Parathyroid adenoma (tissue), 2 donors: Measurements from ENCODE around the gene PA2G4.
A peak's percentile ranks its signal among the peaks of the same experiment; 100 is the strongest.

Experiments
- H2AFZ ChIP-seq: fragments of 300-600 bp; sonication (generic); one replicate; pipeline ENCODE4 v1.7.0; 2017; ENCODE audit warnings: antibody characterized with exemption, mild to moderate bottlenecking
- H3K27ac ChIP-seq: fragments of 300-600 bp; sonication (generic); one replicate; pipeline ENCODE4 v1.7.0; 2017
- H3K27me3 ChIP-seq: fragments of 300-600 bp; sonication (generic); one replicate; pipeline ENCODE4 v1.7.0; 2017; ENCODE audit warnings: low read length; ENCODE audit not compliant: control insufficient read depth, insufficient read depth
- H3K36me3 ChIP-seq: fragments of 300-600 bp; sonication (generic); one replicate; pipeline ENCODE4 v1.7.0; 2017; ENCODE audit warnings: low read length; ENCODE audit not compliant: control insufficient read depth, insufficient read depth
- H3K4me1 ChIP-seq: fragments of 300-600 bp; sonication (generic); one replicate; pipeline ENCODE4 v1.7.0; 2017; ENCODE audit warnings: control low read depth
- H3K4me2 ChIP-seq: fragments of 300-600 bp; sonication (generic); one replicate; pipeline ENCODE4 v1.7.0; 2017; ENCODE audit warnings: low read length
- H3K4me3 ChIP-seq: fragments of 300-600 bp; sonication (generic); one replicate; pipeline ENCODE4 v1.7.0; 2017; ENCODE audit warnings: low read depth, low read length
- H3K79me2 ChIP-seq: fragments of 300-600 bp; sonication (generic); one replicate; pipeline ENCODE4 v1.7.0; 2017; ENCODE audit warnings: control low read depth
- H3K9ac ChIP-seq: fragments of 300-600 bp; sonication (generic); one replicate; pipeline ENCODE4 v1.7.0; 2017; ENCODE audit warnings: mild to moderate bottlenecking
- H3K9me3 ChIP-seq: fragments of 300-600 bp; sonication (generic); one replicate; pipeline ENCODE4 v1.7.0; 2017; ENCODE audit warnings: low read length; ENCODE audit not compliant: control insufficient read depth
- CTCF ChIP-seq: fragments of 300-600 bp; sonication (generic); IDR thresholded peaks from one replicate; pipeline ENCODE4 v1.7.0; 2017; ENCODE audit warnings: antibody characterized with exemption, mild to moderate bottlenecking
- donor health status: primary hyperparathyroidism.

The PA2G4 gene

GRCh38 chr12:56103823-56104108 is 593 bp upstream of the PA2G4 start:
- H3K36me3 ChIP-seq = no peaks in the 10 kb centered on the region
- H3K4me1 ChIP-seq = peaks cover 13% of the 10 kb centered on the region
- no peak for TF ChIP-seq CTCF
- peak overlapping the region; percentile 75 for H3K4me2 ChIP-seq
- H2AFZ ChIP-seq = peak overlapping the region; percentile 81
- H3K9ac ChIP-seq = no peak overlapping the region
- H3K79me2 ChIP-seq = peaks cover 17% of the 10 kb centered on the region
- H3K9me3 ChIP-seq = no peaks in the 10 kb centered on the region
- H3K4me3 ChIP-seq = peak overlapping the region; percentile 80
- H3K27ac ChIP-seq = peak overlapping the region; percentile 84
- H3K27me3 ChIP-seq = no peaks in the 10 kb centered on the region

- H3K9ac ChIP-seq = peak overlapping the region; percentile 82
- H3K36me3 ChIP-seq = no peaks in the 10 kb centered on the region
- no peak for TF ChIP-seq CTCF
- peak overlapping the region; percentile 81 for H2AFZ ChIP-seq
- peak overlapping the region; percentile 84 for H3K27ac ChIP-seq
- H3K9me3 ChIP-seq = no peaks in the 10 kb centered on the region
- H3K79me2 ChIP-seq = peaks cover 17% of the 10 kb centered on the region
- H3K4me2 ChIP-seq = peak overlapping the region; percentile 81
- no peaks in the 10 kb centered on the region for H3K27me3 ChIP-seq
- H3K4me1 ChIP-seq = peaks cover 13% of the 10 kb centered on the region
- H3K4me3 ChIP-seq = peak overlapping the region; percentile 80
These were observed 653 bp downstream of the PA2G4 start for GRCh38 chr12:56104815-56105608.

GRCh38 chr12:56105609-56105902 is 1.2 kb downstream of the PA2G4 start:
- Histone ChIP-seq H3K27ac (no peak overlapping the region), H3K4me3 (peak overlapping the region; percentile 80), H3K36me3 (no peaks in the 10 kb centered on the region)

GRCh38 chr12:56107242-56107641 is 2.9 kb downstream of the PA2G4 start:
- no peak for TF ChIP-seq CTCF
- Histone ChIP-seq H3K4me1 (peaks cover 13% of the 10 kb centered on the region), H3K27me3 (no peaks in the 10 kb centered on the region), H3K79me2 (peaks cover 17% of the 10 kb centered on the region), H2AFZ (no peak overlapping the region), H3K9ac (no peak overlapping the region), H3K4me2 (no peak overlapping the region), H3K36me3 (no peaks in the 10 kb centered on the region), H3K9me3 (no peaks in the 10 kb centered on the region), H3K4me3 (no peak overlapping the region), H3K27ac (no peak overlapping the region)

More at GRCh38 chr12:56105609-56105902, 1.2 kb downstream of the PA2G4 start:
- Histone ChIP-seq H3K27me3 (no peaks in the 10 kb centered on the region), H3K9me3 (no peaks in the 10 kb centered on the region), H2AFZ (no peak overlapping the region), H3K4me1 (peaks cover 13% of the 10 kb centered on the region), H3K4me2 (peak overlapping the region; percentile 81), H3K79me2 (peaks cover 17% of the 10 kb centered on the region), H3K9ac (no peak overlapping the region)
- no peak for TF ChIP-seq CTCF

- peaks cover 6% of the 10 kb centered on the region for H3K79me2 ChIP-seq
- H2AFZ ChIP-seq = no peak overlapping the region
- no peaks in the 10 kb centered on the region for H3K9me3 ChIP-seq
- H3K27ac ChIP-seq = no peak overlapping the region
- no peaks in the 10 kb centered on the region for H3K36me3 ChIP-seq
- H3K4me2 ChIP-seq = no peak overlapping the region
- TF ChIP-seq CTCF = no peak
- peaks cover 7% of the 10 kb centered on the region for H3K4me1 ChIP-seq
- H3K9ac ChIP-seq = no peak overlapping the region
- no peak overlapping the region for H3K4me3 ChIP-seq
- no peaks in the 10 kb centered on the region for H3K27me3 ChIP-seq
These were observed 6.2 kb downstream of the PA2G4 start for GRCh38 chr12:56110571-56110970.
